Liver (tissue), 9 donors: Measurements from ENCODE around the gene IQGAP2. TPM values are rescaled to one million over a fixed set of nuclear protein-coding genes. Genes with fewer than 3 reads are reported as not detected.

ENCODE experiments used
- DNase-seq: peaks from one replicate; pipeline ENCODE4 v3.0.0-alpha.2; 2017; ENCODE audit warnings: low spot score
- H3K27ac ChIP-seq, 2 donors: one replicate each; pipeline ENCODE4 v1.7.0; 2013; ENCODE audit warnings: inconsistent platforms in 2 of 2, low read length in 2 of 2, control low read depth in 1 of 2, low read depth in 1 of 2, mild to moderate bottlenecking in 1 of 2
- H3K27me3 ChIP-seq, 4 donors: one replicate each; pipeline versions ENCODE4 v1.6.1 to v1.7.0; 2013; ENCODE audit warnings: low read length in 3 of 4, inconsistent platforms in 1 of 4, mild to moderate bottlenecking in 1 of 4, moderate library complexity in 1 of 4; ENCODE audit not compliant: control insufficient read depth in 4 of 4, insufficient read depth in 4 of 4
- H3K36me3 ChIP-seq, 4 donors: one replicate each; pipeline versions ENCODE4 v1.6.1 to v1.7.0; 2013; ENCODE audit warnings: low read length in 3 of 4, mild to moderate bottlenecking in 3 of 4, low read depth in 1 of 4, moderate library complexity in 1 of 4; ENCODE audit not compliant: control insufficient read depth in 4 of 4, insufficient read depth in 3 of 4
- H3K4me1 ChIP-seq, 4 donors: one replicate each; pipeline versions ENCODE4 v1.6.1 to v1.7.0; 2013; ENCODE audit warnings: low read length in 3 of 4, mild to moderate bottlenecking in 3 of 4, moderate library complexity in 1 of 4; ENCODE audit not compliant: control insufficient read depth in 4 of 4, insufficient read depth in 4 of 4
- H3K4me3 ChIP-seq, 3 donors: one replicate each; pipeline versions ENCODE4 v1.6.1 to v1.7.0; 2013; ENCODE audit warnings: low read length in 3 of 3, control low read depth in 1 of 3, low read depth in 1 of 3, mild to moderate bottlenecking in 1 of 3
- H3K9ac ChIP-seq, 2 donors: one replicate each; pipeline ENCODE4 v1.7.0; 2013; ENCODE audit warnings: low read length in 2 of 2, mild to moderate bottlenecking in 2 of 2, moderate library complexity in 2 of 2, control low read depth in 1 of 2, low read depth in 1 of 2
- H3K9me3 ChIP-seq, 4 donors: one replicate each; pipeline versions ENCODE4 v1.6.1 to v1.7.0; 2013; ENCODE audit warnings: low read length in 3 of 4; ENCODE audit not compliant: control insufficient read depth in 4 of 4
- ATF3 ChIP-seq: IDR thresholded peaks from 2 replicates; pipeline ENCODE4 v1.6.1; 2016; ENCODE audit warnings: antibody characterized with exemption
- CTCF ChIP-seq: fragments of 150-350 bp; IDR thresholded peaks from 2 replicates; pipeline ENCODE4 v1.5.1; 2017; ENCODE audit warnings: improper control_type of control experiment, low read depth, low read length; ENCODE audit not compliant: missing input control
- EGR1 ChIP-seq, 2 donors: IDR thresholded peaks; 2 replicates each; pipeline ENCODE4 v1.6.1; 2016 to 2018; ENCODE audit warnings: antibody characterized with exemption in 2 of 2, low read depth in 2 of 2
- FOXA1 ChIP-seq: IDR thresholded peaks from 2 replicates; pipeline ENCODE4 v1.6.1; 2016; ENCODE audit warnings: antibody characterized with exemption
- FOXA2 ChIP-seq: IDR thresholded peaks from 2 replicates; pipeline ENCODE4 v1.6.1; 2016; ENCODE audit warnings: antibody characterized with exemption
- GABPA ChIP-seq, 2 donors: IDR thresholded peaks in 1 of 2; conservative IDR thresholded peaks in 1 of 2; 2 replicates each; pipeline ENCODE4 v1.6.1; 2016; ENCODE audit warnings: antibody characterized with exemption in 2 of 2, mild to moderate bottlenecking in 1 of 2, moderate library complexity in 1 of 2
- HNF4A ChIP-seq, 2 donors: conservative IDR thresholded peaks; 2 replicates each; pipeline ENCODE4 v1.6.1; 2016; ENCODE audit warnings: antibody characterized with exemption in 2 of 2, mild to moderate bottlenecking in 2 of 2
- HNF4G ChIP-seq: IDR thresholded peaks from 2 replicates; pipeline ENCODE4 v1.6.1; 2016; ENCODE audit warnings: antibody characterized with exemption
- JUND ChIP-seq, 2 donors: IDR thresholded peaks; 2 replicates each; pipeline ENCODE4 v1.6.1; 2016; ENCODE audit warnings: antibody characterized with exemption in 2 of 2
- MAX ChIP-seq: IDR thresholded peaks from 2 replicates; pipeline ENCODE4 v1.6.1; 2016; ENCODE audit warnings: antibody characterized with exemption
- NR2F2 ChIP-seq: IDR thresholded peaks from 2 replicates; pipeline ENCODE4 v1.6.1; 2016; ENCODE audit warnings: antibody characterized with exemption
- RAD21 ChIP-seq, 2 donors: IDR thresholded peaks; 2 replicates each; pipeline ENCODE4 v1.6.1; 2016; ENCODE audit warnings: antibody characterized with exemption in 2 of 2, mild to moderate bottlenecking in 2 of 2
- REST ChIP-seq: IDR thresholded peaks from 2 replicates; pipeline ENCODE4 v1.6.1; 2016; ENCODE audit warnings: antibody characterized with exemption, mild to moderate bottlenecking
- RXRA ChIP-seq, 2 donors: IDR thresholded peaks; 2 replicates each; pipeline ENCODE4 v1.6.1; 2017 to 2018; ENCODE audit warnings: antibody characterized with exemption in 2 of 2, mild to moderate bottlenecking in 1 of 2
- SP1 ChIP-seq: IDR thresholded peaks from 2 replicates; pipeline ENCODE4 v1.6.1; 2018; ENCODE audit warnings: antibody characterized with exemption, mild to moderate bottlenecking
- TAF1 ChIP-seq: conservative IDR thresholded peaks from 2 replicates; pipeline ENCODE4 v1.6.1; 2016; ENCODE audit warnings: antibody characterized with exemption, mild to moderate bottlenecking
- YY1 ChIP-seq: IDR thresholded peaks from 2 replicates; pipeline ENCODE4 v1.6.1; 2016; ENCODE audit warnings: antibody characterized with exemption, mild to moderate bottlenecking
- WGBS: extraction: QIAGEN DNeasy Blood & Tissue Kit; methylation state at CpG from one replicate; pipeline ENCODE4 v1.1.7; 2013; 5-methylcytosine and 5-hydroxymethylcytosine counted together
- polyA plus RNA-seq, 2 donors: library from polyadenylated mRNA; stranded (reverse) in 1 of 2; unstranded in 1 of 2; fragments of 200-250 nt in 1 of 2; fragments of >200 nt in 1 of 2; fragmentation: Nextera tagmentation in 1 of 2; extraction: Ambion mirVana in 1 of 2; gene quantifications; one replicate each; pipeline versions ENCODE4 v1.2.1 to v1.2.3, GENCODE V29; 2013 to 2015
- total RNA-seq, 2 donors: library from RNA; depleted of rRNA; stranded (reverse); fragments of >200 nt; gene quantifications; one replicate each; pipeline ENCODE4 v1.2.3, GENCODE V29; 2014
- donor health status: healthy.
- donor health status: healthy.
- donor health status: healthy.
- donor health status: healthy.
- donor health status: healthy.

The IQGAP2 gene
- total and polyA plus RNA-seq, 4 donors: 41.5 to 205 (median 102) TPM

GRCh38 chr5:76617229-76617628 lies 214.1 kb downstream of the IQGAP2 start:
- Histone ChIP-seq H3K27me3 (no peaks in the 10 kb centered on the region), H3K9ac (no peak overlapping the region), H3K4me1 (no peaks in the 10 kb centered on the region), H3K36me3 (peaks cover 0 to 21% (median 15%) of the 10 kb centered on the region in 4 donors), H3K9me3 (no peaks in the 10 kb centered on the region), H3K27ac (no peak overlapping the region), H3K4me3 (no peak overlapping the region)
- no peak for DNase-seq
- TF ChIP-seq CTCF (no peak), RAD21 (IDR thresholded peaks at IDR 0.05) (no peak), ATF3 (no peak), NR2F2 (no peak), MAX (no peak), TAF1 (no peak), HNF4A (conservative IDR thresholded peaks at IDR 0.05) (no peak), GABPA (IDR thresholded peaks at IDR 0.05 in 1 of 2, conservative IDR thresholded peaks at IDR 0.05 in 1 of 2) (no peak), RXRA (IDR thresholded peaks at IDR 0.05) (no peak), YY1 (no peak), EGR1 (IDR thresholded peaks at IDR 0.05; ENCODE audit: low read depth in 2 of 2) (no peak), FOXA2 (no peak), REST (no peak), FOXA1 (no peak)
- 66% methylated on average over 4 of the region's 4 CpGs for WGBS

GRCh38 chr5:76617675-76618074 lies 214.6 kb downstream of the IQGAP2 start:
- Histone ChIP-seq H3K27me3 (no peaks in the 10 kb centered on the region), H3K9ac (no peak overlapping the region), H3K27ac (no peak overlapping the region), H3K4me1 (no peaks in the 10 kb centered on the region), H3K9me3 (no peaks in the 10 kb centered on the region), H3K4me3 (no peak overlapping the region), H3K36me3 (peaks cover 0 to 19% (median 13%) of the 10 kb centered on the region in 4 donors)
- WGBS: 94% methylated on average over 4 of the region's 4 CpGs
- TF ChIP-seq RXRA (IDR thresholded peaks at IDR 0.05): no peak
- TF ChIP-seq REST: no peak
- no peak for TF ChIP-seq CTCF
- TF ChIP-seq FOXA1: no peak
- no peak for TF ChIP-seq RAD21 (IDR thresholded peaks at IDR 0.05)
- no peak for TF ChIP-seq MAX
- no peak for TF ChIP-seq TAF1
- no peak for TF ChIP-seq HNF4A (conservative IDR thresholded peaks at IDR 0.05)
- TF ChIP-seq EGR1 (IDR thresholded peaks at IDR 0.05; ENCODE audit: low read depth in 2 of 2): no peak
- TF ChIP-seq JUND (IDR thresholded peaks at IDR 0.05): no peak
- no peak for TF ChIP-seq SP1
- TF ChIP-seq YY1: no peak
- TF ChIP-seq HNF4G: no peak
- no peak for DNase-seq
